ENCODE data around the gene UGT1A7. TPM values are rescaled to one million over a fixed set of nuclear protein-coding genes. Genes with fewer than 3 reads are reported as not detected.

Gene UGT1A7
- polyA plus RNA-seq, 1 donor from 2014 or later, result not detected

DNA sequence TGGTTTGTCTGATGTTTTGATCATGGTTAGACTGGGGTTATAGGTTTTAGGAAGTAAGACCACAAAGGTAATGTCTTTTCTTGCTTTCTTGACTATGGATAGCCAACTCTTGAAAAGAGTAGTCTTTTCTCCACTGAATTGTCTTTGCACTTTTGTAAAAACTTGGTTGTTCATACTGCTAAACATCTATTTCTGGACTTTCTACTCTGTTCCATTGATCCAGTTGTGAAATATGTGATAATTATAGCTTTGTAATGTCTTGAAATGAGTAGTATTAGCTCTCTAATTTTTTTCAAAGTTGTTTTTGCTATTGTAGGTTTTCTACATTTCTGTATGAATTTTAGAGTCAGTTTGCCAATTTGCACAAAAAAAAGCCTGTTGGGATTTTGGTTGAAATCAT is 23.1 kb upstream of the UGT1A7 start:
- Histone ChIP-seq H3K9me2 (ENCODE audit: insufficient read depth, low read length) (no peaks in the 10 kb centered on the region), H3K4me2 (ENCODE audit: low read length) (no peak overlapping the region), H3K79me2 (replicated peaks; ENCODE audit: insufficient read depth, low read length) (no peaks in the 10 kb centered on the region), H3K4me3 (ENCODE audit: low read length) (no peak overlapping the region), H3K36me3 (ENCODE audit: insufficient read depth, low read length) (no peaks in the 10 kb centered on the region), H4K20me1 (ENCODE audit: insufficient read depth) (no peaks in the 10 kb centered on the region), H3K27me3 (ENCODE audit: insufficient read depth, low read depth, low read length) (no peaks in the 10 kb centered on the region), H3K9me3 (ENCODE audit: low read length) (no peaks in the 10 kb centered on the region), H3K27ac (ENCODE audit: low read length) (no peak overlapping the region), H3F3A (ENCODE audit: insufficient read depth, low read length, poor library complexity, severe bottlenecking) (no peaks in the 10 kb centered on the region), H2AFZ (ENCODE audit: low read depth, low read length) (no peak overlapping the region), H3K9ac (ENCODE audit: low read length) (no peak overlapping the region)
- TF ChIP-seq EP300 (conservative IDR thresholded peaks at IDR 0.05; ENCODE audit: poor library complexity, severe bottlenecking) (no peak), POLR2AphosphoS5 (IDR thresholded peaks at IDR 0.05) (no peak), EZH2 (IDR thresholded peaks at IDR 0.05; ENCODE audit: borderline replicate concordance, insufficient read depth, low read length, poor library complexity, severe bottlenecking) (no peak)

GRCh38 chr2:233663911-233664310 is 17.8 kb upstream of the UGT1A7 start:
- Histone ChIP-seq H4K20me1 (ENCODE audit: insufficient read depth) (no peaks in the 10 kb centered on the region), H2AFZ (ENCODE audit: low read depth, low read length) (no peak overlapping the region), H3K27ac (ENCODE audit: low read length) (no peak overlapping the region), H3K79me2 (replicated peaks; ENCODE audit: insufficient read depth, low read length) (no peaks in the 10 kb centered on the region), H3K4me2 (ENCODE audit: low read length) (no peak overlapping the region), H3K9me2 (ENCODE audit: insufficient read depth, low read length) (no peaks in the 10 kb centered on the region), H3K9me3 (ENCODE audit: low read length) (no peaks in the 10 kb centered on the region), H3F3A (ENCODE audit: insufficient read depth, low read length, poor library complexity, severe bottlenecking) (no peaks in the 10 kb centered on the region), H3K9ac (ENCODE audit: low read length) (no peak overlapping the region), H3K4me3 (ENCODE audit: low read length) (no peak overlapping the region), H3K27me3 (ENCODE audit: insufficient read depth, low read depth, low read length) (no peaks in the 10 kb centered on the region), H3K36me3 (ENCODE audit: insufficient read depth, low read length) (no peaks in the 10 kb centered on the region)
- no peak for TF ChIP-seq CTCF (IDR thresholded peaks at IDR 0.05; ENCODE audit: poor library complexity, severe bottlenecking)
- no peak for TF ChIP-seq REST (IDR thresholded peaks at IDR 0.05; ENCODE audit: borderline replicate concordance)
- no peak for TF ChIP-seq MXI1 (conservative IDR thresholded peaks at IDR 0.05; ENCODE audit: poor library complexity, severe bottlenecking)
- no peak for TF ChIP-seq POLR2AphosphoS5 (IDR thresholded peaks at IDR 0.05)
- TF ChIP-seq TAF1 (IDR thresholded peaks at IDR 0.05; ENCODE audit: low read depth), result no peak
- TF ChIP-seq EZH2 (IDR thresholded peaks at IDR 0.05; ENCODE audit: borderline replicate concordance, insufficient read depth, low read length, poor library complexity, severe bottlenecking), result no peak
- no peak for TF ChIP-seq RAD21 (conservative IDR thresholded peaks at IDR 0.05)
- no peak for TF ChIP-seq EP300 (conservative IDR thresholded peaks at IDR 0.05; ENCODE audit: poor library complexity, severe bottlenecking)
- no peak for TF ChIP-seq SMC3 (conservative IDR thresholded peaks at IDR 0.05; ENCODE audit: poor library complexity)
